RCC 7860 (cell line): ENCODE results near the gene BCKDK.

Source experiments
- DNase-seq: peaks from one replicate; pipeline ENCODE4 v3.0.0-alpha.2; 2015; ENCODE audit warnings: low spot score
- FAIRE-seq: peaks from 2 replicates; lab custom pipeline; 2012; peaks lifted over from hg19 to GRCh38; lab: Jason Lieb, UNC

The BCKDK gene

DNA sequence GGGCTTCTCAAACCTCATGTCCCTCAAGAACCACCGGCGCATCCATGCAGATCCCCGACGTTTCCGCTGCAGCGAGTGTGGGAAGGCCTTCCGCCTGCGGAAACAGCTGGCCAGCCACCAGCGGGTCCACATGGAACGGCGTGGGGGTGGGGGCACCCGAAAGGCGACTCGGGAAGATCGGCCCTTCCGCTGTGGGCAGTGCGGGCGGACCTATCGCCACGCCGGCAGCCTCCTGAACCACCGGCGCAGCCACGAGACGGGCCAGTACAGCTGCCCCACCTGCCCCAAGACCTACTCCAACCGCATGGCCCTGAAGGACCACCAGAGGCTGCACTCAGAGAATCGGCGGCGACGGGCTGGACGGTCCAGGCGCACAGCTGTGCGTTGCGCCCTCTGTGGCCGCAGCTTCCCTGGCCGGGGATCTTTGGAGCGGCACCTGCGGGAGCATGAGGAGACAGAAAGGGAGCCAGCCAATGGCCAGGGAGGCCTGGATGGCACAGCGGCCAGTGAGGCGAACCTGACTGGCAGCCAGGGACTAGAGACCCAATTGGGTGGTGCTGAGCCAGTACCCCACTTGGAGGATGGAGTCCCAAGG is 28.1 kb upstream of the BCKDK start:
- FAIRE-seq = no peak
- DNase-seq = no peak

DNA sequence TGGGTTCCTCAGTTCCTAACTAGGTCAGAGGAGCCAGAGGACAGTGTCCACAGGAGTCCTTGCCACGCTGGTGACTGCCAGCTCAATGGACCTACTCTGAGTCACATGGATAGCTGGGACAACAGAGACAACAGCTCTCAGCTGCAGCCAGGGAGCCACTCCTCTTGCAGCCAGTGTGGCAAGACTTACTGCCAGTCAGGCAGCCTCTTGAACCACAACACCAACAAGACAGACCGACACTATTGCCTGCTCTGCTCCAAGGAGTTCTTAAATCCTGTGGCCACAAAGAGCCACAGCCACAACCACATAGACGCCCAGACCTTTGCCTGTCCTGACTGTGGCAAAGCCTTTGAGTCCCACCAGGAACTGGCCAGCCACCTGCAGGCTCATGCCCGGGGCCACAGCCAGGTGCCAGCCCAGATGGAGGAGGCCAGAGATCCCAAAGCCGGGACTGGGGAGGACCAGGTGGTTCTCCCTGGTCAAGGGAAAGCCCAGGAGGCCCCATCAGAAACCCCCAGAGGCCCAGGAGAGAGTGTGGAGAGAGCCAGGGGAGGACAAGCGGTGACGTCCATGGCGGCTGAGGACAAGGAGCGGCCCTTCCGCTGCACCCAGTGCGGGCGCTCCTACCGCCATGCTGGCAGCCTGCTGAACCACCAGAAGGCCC is 27.3 kb upstream of the BCKDK start:
- DNase-seq (no peak), FAIRE-seq (no peak)

DNA sequence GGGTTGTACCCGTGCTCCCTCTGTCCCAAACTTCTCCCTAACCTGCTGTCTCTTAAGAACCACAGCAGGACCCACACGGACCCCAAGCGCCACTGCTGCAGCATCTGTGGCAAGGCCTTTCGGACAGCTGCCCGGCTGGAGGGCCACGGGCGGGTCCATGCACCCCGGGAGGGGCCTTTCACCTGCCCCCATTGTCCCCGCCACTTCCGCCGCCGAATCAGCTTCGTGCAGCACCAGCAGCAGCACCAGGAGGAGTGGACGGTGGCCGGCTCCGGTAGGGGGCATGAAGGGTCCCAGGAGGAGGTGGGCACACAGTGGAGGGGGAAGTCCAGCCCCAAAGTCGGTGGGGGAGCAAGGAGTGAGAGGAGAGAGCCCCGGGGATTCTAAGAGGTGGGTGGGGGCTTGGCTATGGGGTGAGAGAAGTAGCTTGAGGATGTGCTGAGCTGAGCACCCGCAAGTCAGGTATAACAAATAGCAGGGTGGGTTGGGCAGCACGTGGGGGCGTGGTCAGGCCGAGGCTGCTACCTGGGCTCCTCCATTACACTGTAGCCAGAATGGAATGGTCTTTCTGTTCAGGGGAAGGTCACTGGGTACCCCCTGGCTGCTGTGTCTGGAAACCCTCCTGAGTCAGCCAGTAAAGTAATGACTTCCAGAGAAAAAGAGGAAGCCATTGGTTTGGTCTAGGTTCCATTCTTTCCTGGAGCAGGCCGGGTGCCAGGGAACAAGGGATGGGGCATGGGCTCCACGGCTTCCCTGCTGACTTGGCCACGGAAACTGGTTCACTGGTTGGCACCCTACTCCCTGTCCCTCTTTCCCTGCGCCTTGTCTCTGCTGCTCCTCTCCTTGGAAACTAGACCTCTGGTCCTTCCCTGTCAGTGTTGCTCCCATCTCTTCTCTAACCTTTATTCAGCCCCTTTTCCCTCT is 26.5 kb upstream of the BCKDK start:
- DNase-seq (no peak), FAIRE-seq (no peak)

DNA sequence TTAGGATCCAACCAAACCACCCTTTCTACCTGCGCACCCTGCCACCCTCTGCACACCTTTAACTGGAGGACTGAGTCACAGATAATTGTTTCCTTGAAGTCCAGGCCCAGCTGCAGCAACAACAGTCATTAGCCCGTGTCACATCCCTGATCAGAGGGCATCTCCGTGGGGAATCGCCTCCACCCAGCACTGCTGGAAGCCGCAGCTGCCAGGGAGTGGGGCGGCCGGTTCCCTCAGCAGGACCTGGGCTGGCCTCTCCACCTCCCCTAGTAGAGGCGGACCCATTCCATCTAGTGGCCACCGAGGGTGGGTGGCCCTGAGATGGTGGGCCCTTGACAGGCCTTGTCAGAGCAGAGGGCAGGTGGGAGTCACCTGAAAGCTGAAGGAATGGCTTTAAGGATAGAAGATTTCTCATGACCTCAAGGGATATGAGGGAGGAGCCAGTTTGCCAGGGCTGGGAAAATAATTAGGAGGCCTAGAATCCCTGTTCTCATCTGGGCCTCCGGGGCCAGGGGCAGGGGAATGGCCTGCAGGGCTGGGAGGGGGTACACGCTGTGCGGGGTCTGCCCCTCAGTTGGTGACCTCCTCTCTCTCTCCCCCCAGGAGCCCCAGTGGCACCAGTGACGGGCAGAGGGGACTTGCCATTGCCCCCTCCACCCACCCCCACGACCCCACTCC is 25.7 kb upstream of the BCKDK start:
- FAIRE-seq (no peak), DNase-seq (no peak)

DNA sequence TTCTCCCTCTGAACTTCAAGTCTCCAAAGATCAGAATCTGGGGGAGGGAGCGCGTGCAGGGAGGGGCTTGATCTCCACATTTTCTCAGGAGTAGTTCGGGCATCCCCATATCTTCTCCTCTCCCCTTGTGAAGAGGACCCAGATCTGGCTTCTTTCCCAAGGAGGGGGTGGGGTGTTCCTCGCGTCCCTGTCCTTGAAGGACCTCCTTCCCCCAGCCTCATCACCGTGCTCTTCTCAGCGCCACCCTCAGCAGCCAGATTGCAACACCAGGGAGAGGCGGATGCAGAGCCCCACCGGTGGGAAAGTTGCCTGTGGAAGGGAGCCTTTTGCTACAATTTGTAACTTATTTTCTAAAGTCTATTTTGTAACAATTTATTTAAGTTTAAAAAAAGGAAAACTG is 25.1 kb upstream of the BCKDK start:
- FAIRE-seq = no peak

DNA sequence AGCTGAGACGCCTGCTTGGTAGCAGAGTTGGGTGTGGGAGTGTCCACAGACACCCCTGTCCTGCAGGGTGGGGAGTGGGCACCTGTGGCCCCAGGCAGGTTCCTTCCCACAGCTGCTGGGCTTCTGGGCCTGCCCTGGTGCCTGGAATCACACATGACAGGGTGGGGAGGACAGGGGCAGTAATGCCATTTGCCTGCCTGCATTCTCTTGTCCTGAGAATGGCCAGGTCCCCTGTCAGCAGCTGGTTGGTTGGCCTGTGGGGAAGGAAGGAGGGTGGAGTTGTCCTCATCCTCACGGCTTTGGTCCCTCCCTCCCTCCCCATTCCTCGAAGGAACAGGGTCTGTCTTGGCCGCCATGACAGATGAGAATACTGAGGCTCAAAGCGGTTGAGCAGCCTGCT is 24.6 kb upstream of the BCKDK start:
- no peak for DNase-seq
- FAIRE-seq = no peak

More for the DNA sequence above, 25.1 kb upstream of the BCKDK start:
- DNase-seq = no peak

DNA sequence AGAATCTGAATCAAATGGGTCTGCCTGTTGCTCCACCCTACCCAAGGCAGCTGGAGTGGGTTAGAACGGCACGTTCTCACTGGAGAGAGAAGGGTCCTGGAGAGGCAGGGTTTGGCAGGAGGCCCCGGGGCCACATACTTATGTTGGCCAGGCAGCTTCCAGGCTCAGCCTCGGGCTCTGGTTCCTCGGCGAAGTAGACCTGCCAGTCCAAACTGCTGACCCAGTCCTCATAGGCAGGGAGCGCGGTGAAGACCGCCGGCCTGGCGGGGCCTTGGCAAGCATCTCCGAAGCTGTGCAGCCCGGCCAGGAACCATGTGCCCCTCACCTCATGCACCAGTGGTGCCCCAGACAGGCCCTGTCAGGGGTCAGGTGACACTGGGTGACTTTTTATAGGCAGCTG is 24.2 kb upstream of the BCKDK start:
- DNase-seq (no peak), FAIRE-seq (no peak)

DNA sequence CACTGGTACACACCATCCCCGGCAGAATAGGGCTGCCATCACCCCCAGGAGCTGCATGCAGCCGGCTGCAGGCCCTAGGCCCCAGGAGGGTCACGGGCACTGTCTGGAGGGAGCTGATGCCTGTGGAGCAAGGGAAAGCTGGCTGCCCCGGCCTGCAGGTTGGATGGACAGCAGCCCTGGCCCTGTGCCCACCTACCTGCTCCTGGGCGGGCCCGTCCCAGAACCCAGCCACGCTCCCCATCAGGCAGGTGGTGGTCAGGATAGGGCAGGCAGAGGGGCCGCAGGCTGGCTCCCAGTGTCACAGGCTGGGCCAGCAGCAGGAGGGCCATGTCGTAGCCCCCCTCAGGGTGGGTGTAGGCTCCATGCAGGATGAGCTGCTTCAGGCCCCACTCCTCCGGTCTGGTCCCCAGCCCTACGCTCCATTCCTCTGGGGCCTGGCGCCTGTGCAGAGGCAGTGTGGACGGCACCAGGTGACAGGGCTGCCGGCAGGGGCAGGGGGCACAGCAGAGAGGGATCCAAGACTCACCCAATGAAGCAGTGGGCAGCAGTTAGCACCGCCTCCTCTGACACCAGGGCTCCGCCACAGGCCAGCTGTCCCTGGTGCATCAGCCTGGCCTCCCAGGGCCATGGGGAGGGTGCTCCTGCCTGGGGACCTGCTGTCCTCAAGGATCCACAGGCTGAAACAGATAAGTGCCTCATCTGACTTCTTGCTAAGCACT is 23.4 kb upstream of the BCKDK start:
- DNase-seq = no peak
- FAIRE-seq = no peak

DNA sequence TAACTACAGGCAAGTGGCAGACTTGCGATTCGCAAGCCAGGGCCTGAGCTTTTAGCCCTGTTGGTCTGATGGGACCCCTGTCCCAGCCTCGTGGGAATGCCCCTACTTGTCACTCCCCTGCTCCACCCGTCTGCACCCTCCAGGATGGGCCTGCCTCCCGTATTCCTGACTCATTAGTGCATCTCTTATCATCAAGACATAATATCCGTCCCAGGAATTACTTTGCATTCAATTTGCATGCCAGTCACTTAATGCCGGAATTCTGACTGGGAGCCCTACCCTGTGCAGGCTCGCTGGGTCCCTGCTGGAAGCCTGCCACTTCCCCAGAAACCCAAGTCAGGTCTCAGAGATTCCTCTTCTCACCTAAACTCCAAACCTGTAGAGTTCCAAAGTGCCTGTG is 22.8 kb upstream of the BCKDK start:
- DNase-seq (no peak), FAIRE-seq (no peak)

DNA sequence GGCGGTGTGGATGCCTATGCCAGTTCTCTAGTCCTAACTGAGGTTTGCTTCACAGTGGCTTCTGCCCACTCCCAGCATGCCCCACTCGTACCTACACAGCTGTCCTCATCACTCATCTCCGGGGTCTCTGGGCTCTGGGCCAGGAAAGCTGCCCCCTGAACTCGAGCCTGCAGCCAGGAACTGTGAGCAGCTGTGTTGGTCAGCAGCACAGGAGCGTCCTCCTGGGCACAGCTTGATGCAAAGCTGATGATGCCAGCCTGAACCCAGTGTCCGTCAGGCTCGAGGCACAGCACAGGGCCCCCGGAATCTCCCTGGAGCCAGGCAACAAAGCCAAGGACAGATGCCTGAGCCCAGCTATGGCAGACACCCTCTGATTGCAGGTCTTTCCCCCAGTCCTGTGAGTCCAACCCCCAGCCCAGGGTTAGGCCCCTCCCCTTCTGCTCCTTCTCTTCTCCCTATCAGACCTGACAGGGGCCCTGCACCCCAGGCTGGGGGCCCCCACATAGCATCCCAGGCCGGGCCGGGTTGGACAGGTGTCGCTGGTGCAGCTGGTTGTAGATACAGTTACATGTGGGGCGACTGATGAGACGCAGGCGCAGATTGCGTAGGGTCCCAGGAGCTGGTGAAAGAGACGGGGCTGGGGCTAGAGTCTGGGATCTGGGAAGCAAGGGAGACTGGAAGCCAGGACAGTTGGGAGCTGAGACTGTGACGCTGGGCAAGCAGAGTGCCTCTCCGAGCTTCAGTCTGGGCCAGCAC is 22.1 kb upstream of the BCKDK start:
- no peak for DNase-seq
- FAIRE-seq = no peak

DNA sequence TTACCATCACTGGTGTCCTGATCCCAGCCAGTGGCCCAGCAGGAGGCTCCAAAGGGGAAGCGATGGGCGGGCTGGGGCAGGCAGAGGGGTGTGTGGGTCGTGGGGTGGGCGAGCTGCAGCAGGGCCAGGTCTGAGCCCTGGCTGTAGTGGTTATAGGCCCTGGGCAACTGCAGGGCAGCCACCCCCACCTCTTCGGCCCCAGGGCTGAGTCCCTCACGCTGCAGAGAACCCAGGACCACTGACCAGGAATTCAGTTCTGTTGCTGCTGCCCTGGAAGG is 21.6 kb upstream of the BCKDK start:
- DNase-seq (no peak), FAIRE-seq (no peak)

DNA sequence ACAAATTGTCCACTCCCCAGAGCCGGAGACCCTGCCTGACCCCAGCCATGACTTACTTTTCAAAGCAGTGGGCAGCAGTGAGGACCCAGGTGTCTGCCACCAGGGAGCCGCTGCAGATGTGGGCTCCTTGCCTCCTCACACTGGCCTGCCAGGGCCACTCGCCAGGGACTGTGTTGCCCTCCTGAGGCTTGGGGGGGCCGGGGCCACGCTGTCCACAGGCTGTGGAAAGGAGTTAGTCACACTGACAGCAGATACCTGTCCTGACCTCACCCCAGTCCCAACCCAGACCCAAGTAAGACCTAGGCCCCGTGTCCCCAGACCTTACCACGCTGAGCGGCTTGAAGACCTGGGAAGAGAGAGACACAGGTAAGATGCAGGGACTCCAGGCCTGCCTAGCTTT is 20.7 kb upstream of the BCKDK start:
- no peak for DNase-seq
- no peak for FAIRE-seq

DNA sequence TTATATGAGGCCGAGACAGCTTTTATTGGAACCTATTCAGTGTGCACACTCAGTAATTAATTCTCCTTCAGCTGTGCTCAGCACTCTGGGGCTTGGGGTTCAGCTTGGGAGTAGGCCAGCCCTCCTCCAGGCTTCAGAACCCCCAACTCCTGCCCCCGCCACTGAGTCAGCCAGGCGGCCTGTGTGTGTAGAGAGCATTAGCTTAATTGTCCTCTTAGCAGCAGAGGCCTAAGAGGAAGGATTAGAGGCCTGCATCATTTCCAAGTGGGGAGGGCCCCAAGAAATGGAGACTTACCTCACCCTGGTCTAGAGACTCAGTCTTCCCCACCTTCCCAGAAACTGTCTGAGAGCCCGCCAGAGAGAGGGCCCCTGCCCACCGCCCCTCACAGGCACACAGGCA is 20.2 kb upstream of the BCKDK start:
- FAIRE-seq = no peak
- no peak for DNase-seq

DNA sequence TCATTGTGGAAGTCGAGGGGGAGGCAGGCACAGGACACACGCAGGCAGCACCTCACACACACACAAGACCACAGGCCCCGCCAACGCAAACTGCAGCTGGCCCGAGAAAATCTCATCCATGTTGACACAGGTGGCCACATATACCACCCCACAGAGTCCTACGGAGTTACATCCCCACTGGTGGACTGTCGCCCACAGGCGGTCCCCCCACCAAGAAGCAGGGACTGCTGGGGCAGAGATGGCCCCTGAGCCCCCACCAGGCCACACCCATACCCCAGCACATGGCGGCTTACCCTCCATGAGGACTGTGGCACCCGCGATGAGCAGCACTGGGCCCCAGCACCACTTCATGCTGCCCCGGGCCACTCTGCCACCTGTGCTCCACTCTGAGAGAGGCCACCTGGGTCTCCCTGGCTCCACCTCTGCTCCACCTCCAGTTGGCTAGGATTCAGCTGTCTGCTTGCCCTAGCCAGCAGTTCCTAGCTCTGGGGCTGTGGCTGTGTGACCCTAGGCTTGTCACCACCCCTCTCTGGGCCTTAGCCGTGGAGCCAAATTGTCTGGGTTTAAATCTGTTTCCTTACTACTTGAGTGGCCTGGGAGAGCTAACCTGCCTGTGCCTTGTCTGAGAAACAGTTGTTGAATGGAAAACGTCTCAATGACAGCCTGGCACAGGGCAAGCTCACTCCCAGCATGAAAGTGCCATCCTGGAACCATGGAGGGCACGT is 19.6 kb upstream of the BCKDK start, which contains the start of gene PRSS53:
Gene PRSS53, minus strand, starts transcription at position 485 of the 725 bp plus-strand sequence. Its CDS starts 134 bp downstream, at position 351.
- DNase-seq (no peak), FAIRE-seq (no peak)

DNA sequence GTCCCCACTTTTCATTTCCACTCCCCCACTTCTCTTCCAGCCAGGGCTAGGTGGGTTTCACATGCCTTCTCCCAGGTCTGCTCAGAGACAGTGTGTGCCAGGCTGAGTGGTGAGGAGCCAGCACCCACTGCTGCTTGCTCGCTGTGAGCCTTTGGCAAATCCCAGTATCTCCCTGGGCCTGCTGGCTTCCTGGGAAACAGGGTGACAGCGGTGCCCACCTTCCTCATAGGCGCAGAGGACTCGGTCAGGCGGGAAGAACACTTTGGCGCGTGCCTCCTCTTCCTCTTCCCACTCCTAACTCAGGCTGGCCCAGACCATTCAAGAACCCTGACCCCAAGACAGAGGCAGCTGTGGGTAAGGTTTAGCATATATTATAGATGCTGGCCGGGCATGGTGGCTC is 19.0 kb upstream of the BCKDK start:
- FAIRE-seq = no peak

DNA sequence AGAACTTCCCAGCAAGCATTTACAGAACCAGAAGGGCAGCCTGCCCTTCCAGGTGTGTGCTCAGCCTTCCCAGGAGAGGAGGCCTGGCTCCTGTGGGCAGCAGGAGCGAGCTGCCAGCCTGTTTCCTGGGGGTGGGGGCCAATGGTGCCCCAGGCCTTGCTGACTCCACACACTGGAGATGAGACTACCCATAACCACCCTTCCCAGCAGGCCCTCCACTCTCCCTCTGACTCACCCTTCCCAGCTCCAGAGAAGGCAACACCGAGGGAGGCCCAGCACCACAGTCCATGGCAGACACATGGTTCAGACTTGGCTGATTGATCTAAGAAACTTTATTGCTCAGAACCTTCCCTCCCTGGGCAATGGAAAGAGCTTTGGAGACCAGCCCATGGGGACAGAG is 17.6 kb upstream of the BCKDK start:
- peak; percentile 57 for DNase-seq
- FAIRE-seq = no peak

More for the DNA sequence above, 19.0 kb upstream of the BCKDK start:
- DNase-seq = no peak

DNA sequence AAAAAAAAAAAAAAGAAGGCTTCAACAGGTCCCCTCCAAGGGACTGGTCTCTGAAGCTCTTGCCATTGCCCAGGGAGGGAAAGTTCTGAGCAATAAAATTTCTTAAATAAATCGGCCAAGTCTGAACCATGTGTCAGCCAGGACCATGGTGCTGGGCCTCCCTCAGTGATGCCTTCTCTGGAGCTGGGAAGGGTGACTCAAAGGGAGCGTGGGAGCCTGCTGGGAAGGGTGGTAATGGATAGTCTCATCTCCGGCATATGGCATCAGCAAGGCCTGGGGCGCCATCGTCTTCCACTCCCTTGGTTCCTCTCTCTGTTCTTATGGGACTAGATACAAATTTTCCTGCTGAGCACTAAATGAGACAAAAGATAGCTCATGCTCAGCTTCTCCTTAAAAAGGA is 15.9 kb upstream of the BCKDK start:
- FAIRE-seq = no peak
- no peak for DNase-seq

DNA sequence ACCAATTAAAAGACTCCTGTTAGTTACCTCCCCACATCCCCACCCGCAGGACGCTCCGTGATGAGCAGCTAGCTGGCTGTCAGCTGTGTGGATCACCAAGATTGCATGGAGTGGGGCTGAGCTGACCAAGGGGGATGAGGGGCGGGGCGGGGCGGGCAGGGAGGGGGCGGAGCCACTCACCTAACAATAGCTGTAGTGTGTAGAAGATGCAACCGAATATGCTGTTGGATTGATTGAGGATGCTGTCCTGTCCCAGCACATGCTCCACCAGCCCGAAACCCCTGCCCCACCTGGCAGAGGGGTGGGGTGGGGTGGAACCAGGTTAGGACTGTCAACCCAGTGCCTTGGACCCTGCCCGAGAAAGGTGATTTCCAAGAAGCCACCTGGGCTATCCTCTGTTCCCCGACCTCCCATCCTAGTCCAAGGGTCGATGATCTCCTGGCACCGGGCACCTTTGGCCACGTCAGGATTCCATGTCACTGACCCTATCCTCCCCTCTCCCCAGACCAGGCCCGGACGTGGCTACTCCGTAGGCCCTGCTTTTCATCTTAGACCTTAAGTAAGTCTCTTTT is 15.0 kb upstream of the BCKDK start:
- peak; percentile 30 for DNase-seq

DNA sequence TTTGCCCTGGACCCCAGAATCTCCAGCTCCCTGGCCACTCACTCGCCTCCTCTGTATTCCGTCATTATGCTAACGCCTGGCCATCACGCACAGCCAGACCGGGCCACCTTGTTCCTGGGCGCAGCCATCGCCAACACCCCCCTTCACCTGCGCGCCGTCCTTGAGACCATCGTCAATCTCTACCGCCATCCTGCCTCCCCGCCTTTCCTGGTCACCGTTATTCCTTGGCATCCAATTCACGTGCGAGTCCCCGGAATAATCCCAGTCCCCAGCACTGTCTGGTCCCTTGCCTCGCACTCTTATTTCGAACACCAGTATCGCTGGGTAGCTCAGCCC is 14.1 kb upstream of the BCKDK start:
- DNase-seq (no peak), FAIRE-seq (no peak)

More for the DNA sequence above, 15.0 kb upstream of the BCKDK start:
- no peak for FAIRE-seq
